Heart right ventricle (tissue), 16 donors: ENCODE measurements around the gene TBC1D8. TPM values are rescaled to one million over a fixed set of nuclear protein-coding genes. Genes with fewer than 3 reads are reported as not detected.

ENCODE experiments used
- ATAC-seq, 8 donors: fragments of 200-7000 bp; cut with Tn5 transposase; one replicate each; pipeline ENCODE4 v1.9.1; 2020; ENCODE audit warnings: mild to moderate bottlenecking in 8 of 8, moderate library complexity in 8 of 8, moderate number of reproducible peaks in 1 of 8
- DNase-seq, 2 donors: peaks; one replicate each; pipeline ENCODE4 v3.0.0-alpha.2; 2020
- H3K27ac ChIP-seq, 10 donors: fragments of 200-600 bp; sonication (generic) in 2 of 10; one replicate each; pipeline versions ENCODE4 v1.5.0 to v1.8.0; 2020 to 2022; ENCODE audit warnings: mild to moderate bottlenecking in 3 of 10
- H3K27me3 ChIP-seq, 7 donors: fragments of 200-600 bp; one replicate each; pipeline ENCODE4 v1.8.0; 2021 to 2022; ENCODE audit warnings: mild to moderate bottlenecking in 2 of 7
- H3K36me3 ChIP-seq, 9 donors: fragments of 200-600 bp; sonication (generic) in 1 of 9; one replicate each; pipeline versions ENCODE4 v1.5.0 to v1.8.0; 2020 to 2022; ENCODE audit warnings: mild to moderate bottlenecking in 2 of 9
- H3K4me1 ChIP-seq, 9 donors: fragments of 200-600 bp; sonication (generic) in 1 of 9; one replicate each; pipeline versions ENCODE4 v1.5.0 to v1.8.0; 2020 to 2022; ENCODE audit warnings: mild to moderate bottlenecking in 4 of 9
- H3K4me3 ChIP-seq, 10 donors: fragments of 200-600 bp; sonication (generic) in 2 of 10; one replicate each; pipeline versions ENCODE4 v1.5.0 to v1.8.0; 2020 to 2022; ENCODE audit warnings: mild to moderate bottlenecking in 7 of 10, moderate library complexity in 2 of 10
- H3K9me3 ChIP-seq, 11 donors: fragments of 200-600 bp in 10 of 11; sonication (generic) in 2 of 11; one replicate each; pipeline versions ENCODE4 v1.5.0 to v1.8.0; 2013 to 2022; ENCODE audit warnings: mild to moderate bottlenecking in 2 of 11, control low read depth in 1 of 11, moderate library complexity in 1 of 11
- WGBS, 2 donors: extraction: QIAGEN DNeasy Blood & Tissue Kit; methylation state at CpG; one replicate each; pipeline ENCODE4 v1.1.7; 2013; ENCODE audit warnings: inconsistent platforms in 1 of 2; 5-methylcytosine and 5-hydroxymethylcytosine counted together
- intact Hi-C, 10 donors: fragments of 100-400 bp; cut with DNase I; formaldehyde crosslinking; loops; one replicate each; pipeline versions ENCODE4 v1.11.1 to v1.14.2; 2022
- polyA plus RNA-seq, 2 donors: library from polyadenylated mRNA; stranded (reverse); fragments of 200-250 nt; gene quantifications; one replicate each; pipeline ENCODE4 v1.2.3, GENCODE V29; 2013
- total RNA-seq, 10 donors: library from RNA; stranded (reverse); fragmentation: NEBNext Ultra II Directional in 3 of 10; extraction: Animal tissue kit (Norgen Biotek cat#: 25700) in 3 of 10; gene quantifications; one replicate each; pipeline versions ENCODE4 v1.2.1 to v1.2.4, GENCODE V29; 2021 to 2023
- TF ChIP-seq, protein P1 (sequence below), 9 donors: fragments of 200-600 bp; sonication (generic) in 2 of 9; IDR thresholded peaks; one replicate each; pipeline versions ENCODE4 v1.5.0 to v1.8.0; 2021 to 2022; ENCODE audit warnings: antibody characterized with exemption in 9 of 9, mild to moderate bottlenecking in 5 of 9, moderate library complexity in 1 of 9
- donor health status: Arrhythmogenic right ventricular cardiomyopathy.
- donor health status: ischemic (EF 13 %, LVEDD 7.1; RV severe dilation, severe dysfunction).
- donor health status: healthy with polysubstance abuse.
- donor health status: DM: no; HTN: yes; CAD: no.
- donor health status: DM: no; HTN: no; CAD: no.
- donor health status: ischemic (EF 25% LVEDD 6.9; RV normal size, moderate dysfunction).
- donor health status: ischemic (EF 25% LVEDD 5.7; RV mildly dilated, moderate dysfunction).
- donor health status: healthy.
- donor health status: DM: yes; HTN: yes; CAD: no.
- donor health status: Ischemic cardiomyopathy.
- donor health status: ischemic (EF 35%, LVEDD 5.7; RV mildly dilated, moderate dysfunction).
- donor health status: nonischemic (EF 11% LVEDD 7.7; RV severe dilation, severe dysfunction).
- donor health status: DM: yes; HTN: yes; CAD: no.
- donor health status: PGD.
- donor health status: ischemic (EF 29% LVEDD 5.4; RV normal size, mild dysfunction).
- donor health status: nonischemic (EF 23%, LVEDD 6.1; RV moderate dilation, normal function).

Gene TBC1D8
- total and polyA plus RNA-seq, 12 donors, result 24.0 to 69.5 (median 55.5) TPM

DNA sequence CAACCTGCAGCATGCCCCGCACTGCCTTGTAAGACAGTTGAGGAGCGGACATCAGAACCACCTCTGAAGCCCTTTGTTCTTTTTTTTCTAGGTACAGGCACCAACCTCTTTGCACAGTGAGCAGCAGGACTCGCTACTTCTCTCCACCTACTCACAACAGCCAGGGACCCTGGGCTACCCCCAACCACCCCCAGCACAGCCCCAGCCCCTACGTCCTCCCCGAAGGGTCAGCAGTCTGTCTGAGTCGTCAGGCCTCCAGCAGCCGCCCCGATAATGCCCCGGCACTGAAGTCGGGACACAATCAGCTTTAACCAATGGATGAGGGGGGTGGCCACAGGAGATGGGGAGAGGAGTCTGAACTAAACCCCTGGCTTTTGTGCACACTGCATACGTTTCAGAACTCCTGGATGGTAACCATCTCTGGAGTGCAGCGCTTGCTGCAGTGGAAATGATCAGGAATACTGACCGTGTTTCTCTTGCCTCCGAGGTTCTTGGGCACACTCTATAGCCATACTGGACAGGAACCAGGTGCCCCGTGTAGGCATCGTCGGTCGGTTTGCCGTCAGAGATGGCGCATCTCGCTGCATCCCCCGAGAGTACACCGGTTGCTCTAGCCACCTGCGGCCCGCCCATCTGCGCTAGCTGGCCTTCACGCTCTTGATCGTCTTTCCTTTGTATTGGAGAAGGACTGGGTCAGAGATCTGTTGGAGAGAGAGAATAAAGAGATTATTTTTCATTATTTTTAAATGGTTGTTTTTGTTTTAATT is 155.7 kb downstream of the TBC1D8 start:
- H3K36me3 ChIP-seq, result peaks cover 0 to 64% (median 11%) of the 10 kb centered on the region in 9 donors

GRCh38 chr2:100993294-100993693 is 157.9 kb downstream of the TBC1D8 start:
- Histone ChIP-seq H3K27ac (no peak overlapping the region), H3K27me3 (no peaks in the 10 kb centered on the region), H3K9me3 (no peaks in the 10 kb centered on the region), H3K4me1 (no peaks in the 10 kb centered on the region), H3K36me3 (peaks cover 0 to 74% (median 13%) of the 10 kb centered on the region in 9 donors), H3K4me3 (no peak overlapping the region)
- ATAC-seq (no peak), DNase-seq (no peak)
- TF ChIP-seq, protein P1, sequence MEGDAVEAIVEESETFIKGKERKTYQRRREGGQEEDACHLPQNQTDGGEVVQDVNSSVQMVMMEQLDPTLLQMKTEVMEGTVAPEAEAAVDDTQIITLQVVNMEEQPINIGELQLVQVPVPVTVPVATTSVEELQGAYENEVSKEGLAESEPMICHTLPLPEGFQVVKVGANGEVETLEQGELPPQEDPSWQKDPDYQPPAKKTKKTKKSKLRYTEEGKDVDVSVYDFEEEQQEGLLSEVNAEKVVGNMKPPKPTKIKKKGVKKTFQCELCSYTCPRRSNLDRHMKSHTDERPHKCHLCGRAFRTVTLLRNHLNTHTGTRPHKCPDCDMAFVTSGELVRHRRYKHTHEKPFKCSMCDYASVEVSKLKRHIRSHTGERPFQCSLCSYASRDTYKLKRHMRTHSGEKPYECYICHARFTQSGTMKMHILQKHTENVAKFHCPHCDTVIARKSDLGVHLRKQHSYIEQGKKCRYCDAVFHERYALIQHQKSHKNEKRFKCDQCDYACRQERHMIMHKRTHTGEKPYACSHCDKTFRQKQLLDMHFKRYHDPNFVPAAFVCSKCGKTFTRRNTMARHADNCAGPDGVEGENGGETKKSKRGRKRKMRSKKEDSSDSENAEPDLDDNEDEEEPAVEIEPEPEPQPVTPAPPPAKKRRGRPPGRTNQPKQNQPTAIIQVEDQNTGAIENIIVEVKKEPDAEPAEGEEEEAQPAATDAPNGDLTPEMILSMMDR (IDR thresholded peaks at IDR 0.05), result no peak
- intact Hi-C loops, result no loop called here
- WGBS, 2 donors, result 95 to 96% methylated on average over 17 of the region's 17 CpGs

More for the DNA sequence above, 155.7 kb downstream of the TBC1D8 start:
- intact Hi-C loops, result no loop called here
- peak in 1 of 8 donors; percentile 27 for ATAC-seq
- no peaks in the 10 kb centered on the region for H3K27me3 ChIP-seq
- 92% methylated on average over 28 of the region's 28 CpGs for WGBS, 2 donors
- H3K4me3 ChIP-seq, result no peak overlapping the region
- no peak overlapping the region for H3K27ac ChIP-seq
- DNase-seq, result no peak
- H3K9me3 ChIP-seq, result no peaks in the 10 kb centered on the region
- no peaks in the 10 kb centered on the region for H3K4me1 ChIP-seq
- TF ChIP-seq, protein P1 (IDR thresholded peaks at IDR 0.05), result no peak

DNA sequence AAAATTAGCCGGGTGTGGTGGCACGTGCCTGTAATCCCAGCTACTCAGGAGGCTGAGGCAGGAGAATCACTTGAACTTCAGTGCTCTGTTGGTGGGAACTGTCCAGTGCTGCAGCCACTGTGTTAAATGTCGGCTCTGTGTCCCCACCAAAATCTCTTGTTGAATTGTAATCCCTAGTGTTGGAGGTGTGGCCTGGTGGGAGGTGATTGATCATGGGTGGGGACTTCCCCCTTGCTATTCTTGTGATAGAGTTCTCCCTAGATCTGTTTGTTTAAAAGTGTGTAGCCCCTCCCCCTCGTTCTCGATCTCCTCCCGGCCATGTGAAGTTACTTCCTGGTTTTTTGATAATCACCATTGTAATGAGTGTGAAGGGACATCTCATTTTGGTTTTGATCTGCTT is 158.9 kb downstream of the TBC1D8 start:
- intact Hi-C loops, result no loop called here

DNA sequence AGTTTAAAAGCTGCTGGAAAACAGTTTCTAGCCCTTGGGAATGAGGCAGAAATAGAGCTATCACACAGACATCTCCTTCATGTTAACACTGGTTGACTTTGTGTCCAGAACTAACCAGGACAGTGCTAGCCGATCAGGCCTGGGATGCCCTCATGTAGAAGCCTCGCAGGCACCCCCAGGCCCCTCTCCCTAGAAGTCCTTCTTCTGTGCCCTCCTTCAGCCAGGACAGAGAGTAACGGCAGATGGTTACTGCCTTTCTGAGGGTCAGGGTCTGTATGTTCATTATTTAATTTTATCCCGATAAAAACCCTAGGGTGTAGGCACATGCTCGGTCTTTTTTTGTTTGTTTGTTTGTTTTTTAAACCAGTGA is 159.8 kb downstream of the TBC1D8 start:
- peaks cover 0 to 77% (median 13%) of the 10 kb centered on the region in 9 donors for H3K36me3 ChIP-seq
- TF ChIP-seq, protein P1 (IDR thresholded peaks at IDR 0.05), result no peak
- H3K4me3 ChIP-seq, result no peak overlapping the region
- intact Hi-C loops, result no loop called here
- H3K4me1 ChIP-seq, result no peaks in the 10 kb centered on the region
- DNase-seq, result no peak
- H3K27me3 ChIP-seq, result no peaks in the 10 kb centered on the region
- no peaks in the 10 kb centered on the region for H3K9me3 ChIP-seq
- H3K27ac ChIP-seq, result no peak overlapping the region
- no peak for ATAC-seq
- 92 to 94% methylated on average over 5 of the region's 5 CpGs for WGBS, 2 donors

More for the DNA sequence above, 158.9 kb downstream of the TBC1D8 start:
- ATAC-seq (no peak), DNase-seq (no peak)
- 78 to 84% methylated on average over 6 of the region's 6 CpGs for WGBS, 2 donors
- TF ChIP-seq, protein P1 (IDR thresholded peaks at IDR 0.05), result no peak
- Histone ChIP-seq H3K9me3 (no peaks in the 10 kb centered on the region), H3K4me1 (no peaks in the 10 kb centered on the region), H3K27ac (no peak overlapping the region), H3K4me3 (no peak overlapping the region), H3K36me3 (peaks cover 0 to 84% (median 13%) of the 10 kb centered on the region in 9 donors), H3K27me3 (no peaks in the 10 kb centered on the region)
